ENCODE data around the gene NCOA6. TPM values are rescaled to one million over a fixed set of nuclear protein-coding genes. Genes with fewer than 3 reads are reported as not detected.
A peak's percentile ranks its signal among the peaks of the same experiment; 100 is the strongest.

Gene NCOA6
- total RNA-seq, 1 donor from 2014 or later, result 29.1 TPM

DNA sequence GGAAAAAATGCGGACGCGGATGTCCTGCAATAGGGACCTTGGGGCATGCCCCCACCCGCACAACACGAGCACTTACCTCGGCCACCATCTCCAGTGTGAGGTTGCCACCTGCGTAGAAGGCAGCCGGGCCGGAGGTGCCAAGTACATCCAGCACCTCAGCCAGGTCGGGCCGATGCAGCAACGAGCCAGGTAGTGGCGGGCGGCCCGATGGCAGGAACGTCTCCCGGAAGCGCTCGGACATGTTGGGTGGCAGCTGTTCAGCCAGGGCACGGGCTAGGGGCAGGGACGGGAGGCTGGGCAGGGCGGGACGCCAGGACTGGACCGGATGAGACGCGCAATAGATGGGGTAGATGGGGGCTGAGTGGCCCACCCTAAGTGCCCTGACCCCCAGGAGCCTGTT, 33.9 kb upstream of the NCOA6 start:
- Mint-ChIP-seq H3K36me3 (ENCODE audit: low read depth) (peaks cover 3% of the 10 kb centered on the region), H3K4me1 (ENCODE audit: low read depth) (no peaks in the 10 kb centered on the region), H3K27ac (no peak overlapping the region), H3K4me3 (no peak overlapping the region), H3K9me3 (no peaks in the 10 kb centered on the region), H3K27me3 (ENCODE audit: insufficient read depth) (no peaks in the 10 kb centered on the region)
- no peak for DNase-seq (ENCODE audit: low spot score)
- intact Hi-C loops (cut with micrococcal nuclease), result no loop called here

DNA sequence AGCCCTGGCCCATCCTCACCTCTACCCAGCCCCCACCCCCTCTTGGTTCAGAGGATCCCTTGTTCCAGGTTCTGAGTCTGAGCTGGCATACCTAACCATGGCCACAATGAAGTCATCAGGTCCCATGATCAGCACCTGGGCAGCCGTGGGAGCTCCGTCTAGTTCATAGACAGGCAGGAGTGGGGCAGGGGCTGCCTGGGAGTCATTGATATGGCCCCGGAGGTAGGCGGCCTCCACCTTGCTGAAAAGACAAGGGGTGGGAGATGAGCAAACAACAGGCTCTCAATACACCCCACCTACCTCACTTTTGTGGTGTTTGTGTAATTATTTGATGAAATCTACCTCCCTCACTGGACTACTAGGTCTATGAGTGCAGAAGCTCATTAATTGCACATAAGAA, 26.8 kb upstream of the NCOA6 start:
- Mint-ChIP-seq H3K27ac (no peak overlapping the region), H3K4me3 (no peak overlapping the region), H3K4me1 (ENCODE audit: low read depth) (no peaks in the 10 kb centered on the region), H3K27me3 (ENCODE audit: insufficient read depth) (no peaks in the 10 kb centered on the region), H3K9me3 (no peaks in the 10 kb centered on the region), H3K36me3 (ENCODE audit: low read depth) (peaks cover 6% of the 10 kb centered on the region)
- no peak for DNase-seq (ENCODE audit: low spot score)
- intact Hi-C loops (cut with micrococcal nuclease), result no loop called here

- H3K4me3 Mint-ChIP-seq, result no peak overlapping the region
- no peaks in the 10 kb centered on the region for H3K9me3 Mint-ChIP-seq
- H3K27ac Mint-ChIP-seq, result no peak overlapping the region
- no peaks in the 10 kb centered on the region for H3K4me1 Mint-ChIP-seq (ENCODE audit: low read depth)
- H3K27me3 Mint-ChIP-seq (ENCODE audit: insufficient read depth), result no peaks in the 10 kb centered on the region
- peaks cover 6% of the 10 kb centered on the region for H3K36me3 Mint-ChIP-seq (ENCODE audit: low read depth)
- intact Hi-C loops (cut with micrococcal nuclease), result no loop called here
- no peak for DNase-seq (ENCODE audit: low spot score)
Measured at GRCh38 chr20:34850969-34851368, 25.5 kb upstream of the NCOA6 start.

DNA sequence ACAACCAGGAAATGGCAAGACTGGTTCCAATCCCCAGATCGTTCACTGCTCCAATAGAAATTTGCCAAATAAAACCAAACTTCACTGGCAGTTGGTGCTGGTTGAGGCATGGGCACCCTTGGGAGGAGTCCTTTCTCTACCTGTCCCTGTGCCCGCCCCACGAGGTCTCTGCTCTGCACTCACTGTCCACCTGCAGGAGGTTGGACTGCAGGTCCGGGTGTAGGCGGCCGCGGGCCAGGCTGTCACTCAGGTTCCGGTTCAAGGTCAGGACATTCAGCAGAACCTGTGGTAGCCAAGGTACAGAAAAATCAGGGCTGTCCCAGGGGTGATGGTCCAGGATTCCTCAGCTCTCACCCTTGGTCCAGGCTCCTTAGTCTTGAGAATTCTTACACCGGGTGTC, 24.3 kb upstream of the NCOA6 start:
- intact Hi-C loops (cut with micrococcal nuclease), result no loop called here
- H3K36me3 Mint-ChIP-seq (ENCODE audit: low read depth), result peaks cover 6% of the 10 kb centered on the region
- no peaks in the 10 kb centered on the region for H3K4me1 Mint-ChIP-seq (ENCODE audit: low read depth)
- no peak overlapping the region for H3K27ac Mint-ChIP-seq
- H3K9me3 Mint-ChIP-seq, result no peaks in the 10 kb centered on the region
- no peaks in the 10 kb centered on the region for H3K27me3 Mint-ChIP-seq (ENCODE audit: insufficient read depth)
- no peak overlapping the region for H3K4me3 Mint-ChIP-seq
- DNase-seq (ENCODE audit: low spot score), result no peak

GRCh38 chr20:34848597-34848996, 23.1 kb upstream of the NCOA6 start:
- no peak overlapping the region for H3K4me3 Mint-ChIP-seq
- no peak overlapping the region for H3K27ac Mint-ChIP-seq
- peaks cover 6% of the 10 kb centered on the region for H3K36me3 Mint-ChIP-seq (ENCODE audit: low read depth)
- no peaks in the 10 kb centered on the region for H3K9me3 Mint-ChIP-seq
- no peaks in the 10 kb centered on the region for H3K27me3 Mint-ChIP-seq (ENCODE audit: insufficient read depth)
- intact Hi-C loops (cut with micrococcal nuclease), result no loop called here
- no peaks in the 10 kb centered on the region for H3K4me1 Mint-ChIP-seq (ENCODE audit: low read depth)
- DNase-seq (ENCODE audit: low spot score), result no peak

DNA sequence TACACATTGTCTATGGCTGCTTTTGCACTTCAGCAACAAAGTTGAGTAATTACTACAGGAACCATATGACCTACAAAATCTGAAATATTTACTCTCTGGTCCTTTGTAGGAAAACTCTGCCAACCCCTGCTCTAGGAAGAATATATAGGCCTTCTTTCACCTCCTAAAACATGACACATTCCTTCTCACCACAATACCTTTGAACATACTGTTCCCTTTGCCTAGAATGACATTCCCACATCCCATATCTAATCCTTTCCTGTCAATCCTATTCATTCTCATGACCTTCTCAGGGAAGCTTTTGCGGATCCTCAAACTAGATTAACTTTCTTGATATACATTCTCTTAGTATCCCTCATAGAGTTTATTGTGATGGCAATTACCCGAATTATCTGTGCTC, 18.0 kb upstream of the NCOA6 start:
- peaks cover 3% of the 10 kb centered on the region for H3K36me3 Mint-ChIP-seq (ENCODE audit: low read depth)
- peaks cover 20% of the 10 kb centered on the region for H3K27me3 Mint-ChIP-seq (ENCODE audit: insufficient read depth)
- no peaks in the 10 kb centered on the region for H3K4me1 Mint-ChIP-seq (ENCODE audit: low read depth)
- intact Hi-C loops (cut with micrococcal nuclease), result no loop called here
- H3K9me3 Mint-ChIP-seq, result no peaks in the 10 kb centered on the region
- no peak overlapping the region for H3K4me3 Mint-ChIP-seq
- DNase-seq (ENCODE audit: low spot score), result no peak
- H3K27ac Mint-ChIP-seq, result no peak overlapping the region

DNA sequence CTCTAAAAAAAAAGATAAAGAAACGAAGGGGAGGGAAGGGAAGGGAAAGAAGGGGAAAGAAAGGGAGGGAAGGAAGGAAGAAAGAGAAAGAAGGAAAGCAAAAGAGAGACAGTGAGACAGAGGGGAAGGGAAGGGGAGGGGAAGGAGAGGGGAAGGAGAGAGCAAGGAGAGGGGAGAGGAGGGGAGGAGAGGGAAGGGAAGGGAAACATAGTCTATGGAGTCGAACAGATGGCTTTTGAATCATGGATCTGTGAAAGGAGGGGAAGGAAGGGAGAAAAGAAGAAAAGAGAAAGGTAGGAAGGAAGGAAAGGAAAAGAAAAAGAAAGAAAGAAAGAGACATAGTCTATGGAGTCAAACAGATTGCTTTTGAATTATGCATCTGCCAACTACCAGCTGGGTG, 16.7 kb upstream of the NCOA6 start:
- no peak overlapping the region for H3K4me3 Mint-ChIP-seq
- peaks cover 20% of the 10 kb centered on the region for H3K27me3 Mint-ChIP-seq (ENCODE audit: insufficient read depth)
- H3K36me3 Mint-ChIP-seq (ENCODE audit: low read depth), result no peaks in the 10 kb centered on the region
- H3K9me3 Mint-ChIP-seq, result no peaks in the 10 kb centered on the region
- no peak for DNase-seq (ENCODE audit: low spot score)
- no peak overlapping the region for H3K27ac Mint-ChIP-seq
- H3K4me1 Mint-ChIP-seq (ENCODE audit: low read depth), result no peaks in the 10 kb centered on the region
- intact Hi-C loops (cut with micrococcal nuclease), result no loop called here

DNA sequence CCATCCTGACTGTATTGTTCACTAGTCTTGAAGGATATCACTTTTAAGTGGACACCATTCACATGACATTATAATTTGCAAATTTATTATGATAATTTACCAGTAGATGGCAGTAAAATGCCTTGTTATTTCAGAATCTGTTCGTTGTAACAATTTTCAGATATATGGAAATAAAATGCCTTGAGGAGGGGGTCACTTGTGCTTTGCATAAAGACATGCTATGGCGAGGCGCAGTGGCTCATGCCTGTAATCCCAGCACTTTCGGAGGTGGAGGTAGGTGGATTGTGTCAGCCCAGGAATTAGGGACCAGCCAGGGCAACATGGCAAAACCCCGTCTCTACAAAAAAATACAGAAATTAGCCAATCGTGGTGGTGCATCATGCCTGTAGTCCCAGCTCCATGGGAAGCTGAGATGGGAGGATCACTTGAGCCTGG, 9.0 kb upstream of the NCOA6 start:
- intact Hi-C loops (cut with micrococcal nuclease), result loop anchor here (1.0 to 2.0 kb wide), 4 partner anchors 9 to 434 kb away; partner anchors contain the start of gene NCOA6
- Mint-ChIP-seq H3K9me3 (no peaks in the 10 kb centered on the region), H3K27me3 (ENCODE audit: insufficient read depth) (peaks cover 27% of the 10 kb centered on the region), H3K4me3 (no peak overlapping the region), H3K27ac (no peak overlapping the region), H3K36me3 (ENCODE audit: low read depth) (no peaks in the 10 kb centered on the region), H3K4me1 (ENCODE audit: low read depth) (no peaks in the 10 kb centered on the region)
- DNase-seq (ENCODE audit: low spot score), result no peak

- intact Hi-C loops (cut with micrococcal nuclease), result no loop called here
- H3K27me3 Mint-ChIP-seq (ENCODE audit: insufficient read depth), result peaks cover 29% of the 10 kb centered on the region
Measured at GRCh38 chr20:34831936-34832335, 6.5 kb upstream of the NCOA6 start.

GRCh38 chr20:34829191-34829590, 3.7 kb upstream of the NCOA6 start:
- H3K36me3 Mint-ChIP-seq (ENCODE audit: low read depth), result peaks cover 5% of the 10 kb centered on the region
- peaks cover 26% of the 10 kb centered on the region for H3K27me3 Mint-ChIP-seq (ENCODE audit: insufficient read depth)
- H3K27ac Mint-ChIP-seq, result no peak overlapping the region
- peaks cover 7% of the 10 kb centered on the region for H3K4me1 Mint-ChIP-seq (ENCODE audit: low read depth)
- DNase-seq (ENCODE audit: low spot score), result no peak
- intact Hi-C loops (cut with micrococcal nuclease), result loop anchor here (5.0 to 10.0 kb wide), 3 partner anchors 318 to 713 kb away; partner anchors contain the start of genes CEP250, EDEM2 and ERGIC3
- H3K4me3 Mint-ChIP-seq, result no peak overlapping the region
- H3K9me3 Mint-ChIP-seq, result no peaks in the 10 kb centered on the region

More at GRCh38 chr20:34831936-34832335, 6.5 kb upstream of the NCOA6 start:
- Mint-ChIP-seq H3K4me3 (no peak overlapping the region), H3K36me3 (ENCODE audit: low read depth) (no peaks in the 10 kb centered on the region), H3K27ac (no peak overlapping the region), H3K4me1 (ENCODE audit: low read depth) (no peaks in the 10 kb centered on the region), H3K9me3 (no peaks in the 10 kb centered on the region)
- DNase-seq (ENCODE audit: low spot score), result no peak

DNA sequence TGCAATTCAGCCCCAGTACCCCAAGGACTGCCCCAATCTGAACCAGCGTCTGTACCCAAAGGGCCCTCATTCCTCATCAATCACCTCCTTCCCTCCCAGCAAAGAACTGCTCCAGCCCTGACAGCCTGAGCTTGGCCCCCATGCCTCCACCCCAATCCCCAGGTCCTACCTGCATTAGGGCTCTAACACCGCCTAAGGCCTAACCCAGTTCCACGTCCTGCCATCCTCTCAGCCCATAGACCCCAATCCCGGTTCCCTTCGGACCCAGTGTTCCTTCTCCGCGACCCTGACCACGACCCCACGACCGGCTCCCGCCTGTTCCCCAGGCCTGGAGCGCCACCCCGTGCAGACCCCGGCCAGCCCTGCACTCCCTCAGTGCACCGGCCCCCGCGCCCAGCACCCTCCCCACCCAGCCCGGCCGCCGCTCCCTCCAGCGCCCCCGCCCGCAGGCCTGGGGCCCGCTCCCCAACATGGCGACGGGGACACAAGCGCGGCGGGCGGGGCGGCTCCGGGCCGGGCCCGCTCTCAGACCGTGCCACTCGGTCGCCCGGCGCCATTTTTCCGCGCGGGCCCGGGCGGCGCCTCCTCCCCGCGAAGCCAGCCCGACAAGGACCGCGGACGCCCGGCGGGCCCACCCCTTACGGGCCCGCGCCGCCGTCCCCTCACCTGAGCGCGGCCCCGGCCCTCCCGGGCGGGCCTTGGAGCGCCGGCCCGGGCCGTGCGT, 483 bp downstream of the NCOA6 start:
- Mint-ChIP-seq H3K9me3 (no peaks in the 10 kb centered on the region), H3K36me3 (ENCODE audit: low read depth) (peaks cover 8% of the 10 kb centered on the region), H3K4me3 (peak overlapping the region; percentile 97), H3K27ac (peak overlapping the region; percentile 91), H3K27me3 (ENCODE audit: insufficient read depth) (peaks cover 10% of the 10 kb centered on the region), H3K4me1 (ENCODE audit: low read depth) (peaks cover 30% of the 10 kb centered on the region)
- DNase-seq (ENCODE audit: low spot score), result peak; percentile 64
- intact Hi-C loops (cut with micrococcal nuclease), result loop anchor here (1.0 to 10.0 kb wide), 12 partner anchors 9 to 717 kb away; partner anchors contain the start of genes ACSS2, CEP250, DYNLRB1 and EDEM2

GRCh38 chr20:34824452-34824805, 1.0 kb downstream of the NCOA6 start:
- intact Hi-C loops (cut with micrococcal nuclease), result loop anchor here (1.0 to 10.0 kb wide), 6 partner anchors 131 to 630 kb away; partner anchors contain the start of genes CEP250, DYNLRB1, GSS and ITCH
- Mint-ChIP-seq H3K27ac (peak overlapping the region; percentile 91), H3K36me3 (ENCODE audit: low read depth) (peaks cover 8% of the 10 kb centered on the region), H3K27me3 (ENCODE audit: insufficient read depth) (peaks cover 10% of the 10 kb centered on the region), H3K4me1 (ENCODE audit: low read depth) (peaks cover 30% of the 10 kb centered on the region), H3K9me3 (no peaks in the 10 kb centered on the region), H3K4me3 (peak overlapping the region; percentile 97)
- DNase-seq (ENCODE audit: low spot score), result peak; percentile 73

GRCh38 chr20:34824026-34824425, 1.4 kb downstream of the NCOA6 start:
- intact Hi-C loops (cut with micrococcal nuclease), result loop anchor here (1.0 to 10.0 kb wide), 6 partner anchors 131 to 631 kb away; partner anchors contain the start of genes CEP250, DYNLRB1, GSS and ITCH
- Mint-ChIP-seq H3K9me3 (no peaks in the 10 kb centered on the region), H3K4me1 (ENCODE audit: low read depth) (peaks cover 30% of the 10 kb centered on the region), H3K4me3 (peak overlapping the region; percentile 97), H3K27me3 (ENCODE audit: insufficient read depth) (peaks cover 8% of the 10 kb centered on the region), H3K36me3 (ENCODE audit: low read depth) (peaks cover 8% of the 10 kb centered on the region), H3K27ac (peak overlapping the region; percentile 91)
- DNase-seq (ENCODE audit: low spot score), result no peak
